Osteocyte (in vitro differentiated cells): ENCODE results near the gene CASS4. TPM values are rescaled to one million over a fixed set of nuclear protein-coding genes. Genes with fewer than 3 reads are reported as not detected.

Experiments
- DNase-seq: peaks from one replicate; pipeline ENCODE4 v3.0.0; 2021; ENCODE audit warnings: mixed read lengths; ENCODE audit not compliant: unreplicated experiment; ENCODE audit errors: extremely low spot score
- H3K27ac Mint-ChIP-seq: one replicate; pipeline ENCODE4 v1.8.0; 2021; ENCODE audit warnings: mild to moderate bottlenecking, mixed read lengths; ENCODE audit not compliant: unreplicated experiment
- H3K27me3 Mint-ChIP-seq: one replicate; pipeline ENCODE4 v1.8.0; 2021; ENCODE audit warnings: mixed read lengths; ENCODE audit not compliant: unreplicated experiment
- H3K36me3 Mint-ChIP-seq: one replicate; pipeline ENCODE4 v1.8.0; 2021; ENCODE audit warnings: mixed read lengths; ENCODE audit not compliant: unreplicated experiment
- H3K4me1 Mint-ChIP-seq: one replicate; pipeline ENCODE4 v1.8.0; 2021; ENCODE audit warnings: mixed read lengths; ENCODE audit not compliant: unreplicated experiment
- H3K4me3 Mint-ChIP-seq: one replicate; pipeline ENCODE4 v1.8.0; 2021; ENCODE audit warnings: mild to moderate bottlenecking, moderate library complexity, mixed read lengths; ENCODE audit not compliant: unreplicated experiment
- H3K9me3 Mint-ChIP-seq: one replicate; pipeline ENCODE4 v1.8.0; 2021; ENCODE audit warnings: mixed read lengths; ENCODE audit not compliant: unreplicated experiment
- total RNA-seq: library from RNA; stranded (reverse); gene quantifications from 2 replicates; pipeline ENCODE4 v1.2.1, GENCODE V29; 2021
- TF ChIP-seq, protein P1 (sequence below): fragments of 200-600 bp; sonication (generic); IDR thresholded peaks from 2 replicates; pipeline ENCODE4 v1.5.0; 2021; ENCODE audit warnings: antibody characterized with exemption, mild to moderate bottlenecking, moderate library complexity

Gene CASS4
- total RNA-seq, 1 donor from 2014 or later: not detected

DNA sequence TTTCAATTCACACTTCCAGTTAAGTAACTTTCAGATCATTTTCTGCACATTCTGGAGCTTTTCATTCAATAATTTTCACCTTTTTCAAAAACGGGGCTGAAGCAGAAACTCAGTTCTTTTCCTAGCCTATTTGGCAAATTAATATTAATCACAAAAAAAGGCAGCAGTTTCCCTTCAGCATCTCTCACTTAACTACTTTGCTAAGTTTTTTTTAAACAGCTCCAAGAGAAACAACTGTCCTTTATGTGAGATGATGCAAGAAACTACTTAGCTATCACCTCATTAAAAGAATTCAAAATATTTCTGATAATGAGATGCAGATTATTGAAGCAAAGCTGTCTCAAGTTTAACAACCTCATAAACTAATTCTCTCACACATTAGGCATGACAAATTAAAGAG, 11.8 kb downstream of the CASS4 start:
- Mint-ChIP-seq H3K36me3 (no peaks in the 10 kb centered on the region), H3K4me3 (no peak overlapping the region), H3K9me3 (no peaks in the 10 kb centered on the region), H3K27ac (no peak overlapping the region), H3K4me1 (peaks cover 17% of the 10 kb centered on the region), H3K27me3 (peaks cover 2% of the 10 kb centered on the region)
- TF ChIP-seq, protein P1, sequence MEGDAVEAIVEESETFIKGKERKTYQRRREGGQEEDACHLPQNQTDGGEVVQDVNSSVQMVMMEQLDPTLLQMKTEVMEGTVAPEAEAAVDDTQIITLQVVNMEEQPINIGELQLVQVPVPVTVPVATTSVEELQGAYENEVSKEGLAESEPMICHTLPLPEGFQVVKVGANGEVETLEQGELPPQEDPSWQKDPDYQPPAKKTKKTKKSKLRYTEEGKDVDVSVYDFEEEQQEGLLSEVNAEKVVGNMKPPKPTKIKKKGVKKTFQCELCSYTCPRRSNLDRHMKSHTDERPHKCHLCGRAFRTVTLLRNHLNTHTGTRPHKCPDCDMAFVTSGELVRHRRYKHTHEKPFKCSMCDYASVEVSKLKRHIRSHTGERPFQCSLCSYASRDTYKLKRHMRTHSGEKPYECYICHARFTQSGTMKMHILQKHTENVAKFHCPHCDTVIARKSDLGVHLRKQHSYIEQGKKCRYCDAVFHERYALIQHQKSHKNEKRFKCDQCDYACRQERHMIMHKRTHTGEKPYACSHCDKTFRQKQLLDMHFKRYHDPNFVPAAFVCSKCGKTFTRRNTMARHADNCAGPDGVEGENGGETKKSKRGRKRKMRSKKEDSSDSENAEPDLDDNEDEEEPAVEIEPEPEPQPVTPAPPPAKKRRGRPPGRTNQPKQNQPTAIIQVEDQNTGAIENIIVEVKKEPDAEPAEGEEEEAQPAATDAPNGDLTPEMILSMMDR: no peak
- no peak for DNase-seq

DNA sequence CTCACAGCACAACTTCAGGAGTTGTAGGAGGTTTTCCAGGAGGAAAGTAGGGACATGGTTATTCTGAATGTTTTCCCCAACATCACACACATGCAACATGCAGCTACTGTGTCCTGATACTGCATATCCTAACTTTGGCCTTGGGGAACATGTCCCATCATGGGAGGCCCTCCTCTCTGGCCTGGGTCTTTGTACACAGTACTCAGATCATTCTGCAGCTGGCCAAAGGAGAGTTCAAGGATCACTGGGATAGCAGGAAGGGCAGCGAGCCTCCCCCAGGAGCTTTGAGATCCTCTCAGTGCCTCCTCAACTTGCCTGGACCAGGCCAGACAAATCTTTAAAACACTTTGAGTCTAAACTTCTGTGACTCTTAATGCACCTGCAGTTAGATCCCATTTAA, 12.9 kb downstream of the CASS4 start:
- no peaks in the 10 kb centered on the region for H3K9me3 Mint-ChIP-seq
- peaks cover 2% of the 10 kb centered on the region for H3K27me3 Mint-ChIP-seq
- TF ChIP-seq, protein P1: no peak
- H3K4me1 Mint-ChIP-seq: peaks cover 20% of the 10 kb centered on the region
- H3K4me3 Mint-ChIP-seq: no peak overlapping the region
- no peak for DNase-seq
- H3K36me3 Mint-ChIP-seq: no peaks in the 10 kb centered on the region
- H3K27ac Mint-ChIP-seq: no peak overlapping the region

DNA sequence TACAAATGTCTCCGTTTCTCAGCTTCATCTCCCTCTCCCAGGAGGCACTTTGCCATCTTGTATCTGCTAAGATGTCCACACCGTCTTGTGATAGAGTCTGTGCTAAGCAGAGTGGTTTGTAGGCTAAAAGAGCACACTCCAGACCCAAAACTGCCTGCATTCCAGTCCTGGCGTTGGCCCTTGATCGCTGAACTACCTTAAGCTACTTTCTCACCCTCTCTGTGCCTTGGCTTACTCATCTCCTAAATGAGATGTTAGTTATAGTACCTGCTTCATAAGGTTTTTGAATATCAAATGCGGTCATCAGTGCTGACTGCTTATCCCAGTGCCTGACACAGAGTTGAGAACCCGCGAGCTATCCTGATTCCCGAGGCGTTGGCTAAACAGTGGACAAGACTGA, 14.0 kb downstream of the CASS4 start:
- no peak overlapping the region for H3K27ac Mint-ChIP-seq
- TF ChIP-seq, protein P1: no peak

DNA sequence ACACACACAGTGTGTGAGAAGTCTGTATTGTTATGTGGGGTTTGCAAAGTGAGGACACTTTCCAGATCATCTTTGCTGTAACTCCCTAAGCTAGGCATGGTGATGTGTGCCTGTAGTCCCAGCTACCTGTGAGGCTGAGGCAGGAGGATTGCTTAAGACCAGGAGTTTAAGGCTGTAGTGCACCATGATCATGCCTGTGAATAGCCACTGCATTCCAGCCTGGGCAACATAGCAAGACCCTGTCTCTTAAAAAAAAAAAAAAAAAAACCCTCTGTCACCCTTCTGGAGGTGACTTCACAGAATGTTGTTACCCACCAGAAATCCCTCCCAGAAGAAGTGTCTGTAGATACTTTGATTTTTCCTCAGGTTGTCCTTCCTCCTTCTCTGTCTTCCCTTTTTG, 14.9 kb downstream of the CASS4 start:
- no peaks in the 10 kb centered on the region for H3K36me3 Mint-ChIP-seq
- H3K27ac Mint-ChIP-seq: no peak overlapping the region
- no peak for DNase-seq
- no peaks in the 10 kb centered on the region for H3K9me3 Mint-ChIP-seq
- H3K27me3 Mint-ChIP-seq: peaks cover 2% of the 10 kb centered on the region
- H3K4me1 Mint-ChIP-seq: peaks cover 26% of the 10 kb centered on the region
- no peak overlapping the region for H3K4me3 Mint-ChIP-seq
- TF ChIP-seq, protein P1: no peak

More for the DNA sequence above, 14.0 kb downstream of the CASS4 start:
- Mint-ChIP-seq H3K4me3 (no peak overlapping the region), H3K9me3 (no peaks in the 10 kb centered on the region), H3K27me3 (peaks cover 2% of the 10 kb centered on the region), H3K36me3 (no peaks in the 10 kb centered on the region), H3K4me1 (peaks cover 28% of the 10 kb centered on the region)
- no peak for DNase-seq

DNA sequence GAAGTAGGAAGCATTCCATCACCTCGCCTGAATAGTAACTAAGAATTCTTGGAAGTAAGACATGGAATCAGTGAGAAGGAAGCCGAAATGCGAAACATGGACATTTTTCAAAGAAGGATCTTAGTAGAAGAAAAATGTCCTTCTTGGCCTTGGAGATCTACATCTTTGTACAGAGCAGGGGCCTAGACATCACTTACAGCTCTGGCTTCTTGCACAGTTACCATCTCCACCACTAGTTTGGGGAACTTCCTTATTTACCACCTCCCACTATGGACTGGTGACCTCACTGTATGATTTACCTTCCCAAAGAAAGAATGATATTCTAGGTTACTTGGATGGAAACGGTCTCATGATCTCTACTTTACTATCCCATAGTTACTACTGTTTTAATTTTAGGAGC, 15.7 kb downstream of the CASS4 start:
- Mint-ChIP-seq H3K9me3 (no peaks in the 10 kb centered on the region), H3K27ac (no peak overlapping the region), H3K36me3 (no peaks in the 10 kb centered on the region), H3K4me1 (peaks cover 18% of the 10 kb centered on the region), H3K4me3 (no peak overlapping the region), H3K27me3 (peaks cover 2% of the 10 kb centered on the region)
- TF ChIP-seq, protein P1: no peak
- DNase-seq: no peak
